ENCODE results near the gene PXYLP1.
A peak's percentile ranks its signal among the peaks of the same experiment; 100 is the strongest.

The PXYLP1 gene

GRCh38 chr3:141330718-141331376, 99.2 kb downstream of the PXYLP1 start:
- no peaks in the 10 kb centered on the region for H3K27me3 ChIP-seq (ENCODE audit: insufficient read depth, poor library complexity, severe bottlenecking)
- H3K27ac ChIP-seq (replicated peaks): no peak overlapping the region
- DNase-seq (ENCODE audit: low read depth in 1 of 2, low spot score in 1 of 2): no peak
- H3K4me3 ChIP-seq (replicated peaks; ENCODE audit: insufficient read depth, low read length): no peak overlapping the region
- peak; percentile 37; the same call in 1 of the 2 replicates for TF ChIP-seq SPI1 (IDR thresholded peaks at IDR 0.05; ENCODE audit: borderline replicate concordance, low read depth)
- no peak for TF ChIP-seq POLR2AphosphoS5 (IDR thresholded peaks at IDR 0.05; ENCODE audit: low read depth)
- TF ChIP-seq, protein P1, sequence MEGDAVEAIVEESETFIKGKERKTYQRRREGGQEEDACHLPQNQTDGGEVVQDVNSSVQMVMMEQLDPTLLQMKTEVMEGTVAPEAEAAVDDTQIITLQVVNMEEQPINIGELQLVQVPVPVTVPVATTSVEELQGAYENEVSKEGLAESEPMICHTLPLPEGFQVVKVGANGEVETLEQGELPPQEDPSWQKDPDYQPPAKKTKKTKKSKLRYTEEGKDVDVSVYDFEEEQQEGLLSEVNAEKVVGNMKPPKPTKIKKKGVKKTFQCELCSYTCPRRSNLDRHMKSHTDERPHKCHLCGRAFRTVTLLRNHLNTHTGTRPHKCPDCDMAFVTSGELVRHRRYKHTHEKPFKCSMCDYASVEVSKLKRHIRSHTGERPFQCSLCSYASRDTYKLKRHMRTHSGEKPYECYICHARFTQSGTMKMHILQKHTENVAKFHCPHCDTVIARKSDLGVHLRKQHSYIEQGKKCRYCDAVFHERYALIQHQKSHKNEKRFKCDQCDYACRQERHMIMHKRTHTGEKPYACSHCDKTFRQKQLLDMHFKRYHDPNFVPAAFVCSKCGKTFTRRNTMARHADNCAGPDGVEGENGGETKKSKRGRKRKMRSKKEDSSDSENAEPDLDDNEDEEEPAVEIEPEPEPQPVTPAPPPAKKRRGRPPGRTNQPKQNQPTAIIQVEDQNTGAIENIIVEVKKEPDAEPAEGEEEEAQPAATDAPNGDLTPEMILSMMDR (IDR thresholded peaks at IDR 0.05; ENCODE audit: insufficient read depth, low read length): no peak
- TF ChIP-seq, protein P2, sequence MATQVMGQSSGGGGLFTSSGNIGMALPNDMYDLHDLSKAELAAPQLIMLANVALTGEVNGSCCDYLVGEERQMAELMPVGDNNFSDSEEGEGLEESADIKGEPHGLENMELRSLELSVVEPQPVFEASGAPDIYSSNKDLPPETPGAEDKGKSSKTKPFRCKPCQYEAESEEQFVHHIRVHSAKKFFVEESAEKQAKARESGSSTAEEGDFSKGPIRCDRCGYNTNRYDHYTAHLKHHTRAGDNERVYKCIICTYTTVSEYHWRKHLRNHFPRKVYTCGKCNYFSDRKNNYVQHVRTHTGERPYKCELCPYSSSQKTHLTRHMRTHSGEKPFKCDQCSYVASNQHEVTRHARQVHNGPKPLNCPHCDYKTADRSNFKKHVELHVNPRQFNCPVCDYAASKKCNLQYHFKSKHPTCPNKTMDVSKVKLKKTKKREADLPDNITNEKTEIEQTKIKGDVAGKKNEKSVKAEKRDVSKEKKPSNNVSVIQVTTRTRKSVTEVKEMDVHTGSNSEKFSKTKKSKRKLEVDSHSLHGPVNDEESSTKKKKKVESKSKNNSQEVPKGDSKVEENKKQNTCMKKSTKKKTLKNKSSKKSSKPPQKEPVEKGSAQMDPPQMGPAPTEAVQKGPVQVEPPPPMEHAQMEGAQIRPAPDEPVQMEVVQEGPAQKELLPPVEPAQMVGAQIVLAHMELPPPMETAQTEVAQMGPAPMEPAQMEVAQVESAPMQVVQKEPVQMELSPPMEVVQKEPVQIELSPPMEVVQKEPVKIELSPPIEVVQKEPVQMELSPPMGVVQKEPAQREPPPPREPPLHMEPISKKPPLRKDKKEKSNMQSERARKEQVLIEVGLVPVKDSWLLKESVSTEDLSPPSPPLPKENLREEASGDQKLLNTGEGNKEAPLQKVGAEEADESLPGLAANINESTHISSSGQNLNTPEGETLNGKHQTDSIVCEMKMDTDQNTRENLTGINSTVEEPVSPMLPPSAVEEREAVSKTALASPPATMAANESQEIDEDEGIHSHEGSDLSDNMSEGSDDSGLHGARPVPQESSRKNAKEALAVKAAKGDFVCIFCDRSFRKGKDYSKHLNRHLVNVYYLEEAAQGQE (IDR thresholded peaks at IDR 0.05; ENCODE audit: insufficient replicate concordance, low read depth): no peak
- peak; percentile 15; the same call in 1 of the 2 replicates for TF ChIP-seq GABPA (IDR thresholded peaks at IDR 0.05; ENCODE audit: low read depth)

DNA sequence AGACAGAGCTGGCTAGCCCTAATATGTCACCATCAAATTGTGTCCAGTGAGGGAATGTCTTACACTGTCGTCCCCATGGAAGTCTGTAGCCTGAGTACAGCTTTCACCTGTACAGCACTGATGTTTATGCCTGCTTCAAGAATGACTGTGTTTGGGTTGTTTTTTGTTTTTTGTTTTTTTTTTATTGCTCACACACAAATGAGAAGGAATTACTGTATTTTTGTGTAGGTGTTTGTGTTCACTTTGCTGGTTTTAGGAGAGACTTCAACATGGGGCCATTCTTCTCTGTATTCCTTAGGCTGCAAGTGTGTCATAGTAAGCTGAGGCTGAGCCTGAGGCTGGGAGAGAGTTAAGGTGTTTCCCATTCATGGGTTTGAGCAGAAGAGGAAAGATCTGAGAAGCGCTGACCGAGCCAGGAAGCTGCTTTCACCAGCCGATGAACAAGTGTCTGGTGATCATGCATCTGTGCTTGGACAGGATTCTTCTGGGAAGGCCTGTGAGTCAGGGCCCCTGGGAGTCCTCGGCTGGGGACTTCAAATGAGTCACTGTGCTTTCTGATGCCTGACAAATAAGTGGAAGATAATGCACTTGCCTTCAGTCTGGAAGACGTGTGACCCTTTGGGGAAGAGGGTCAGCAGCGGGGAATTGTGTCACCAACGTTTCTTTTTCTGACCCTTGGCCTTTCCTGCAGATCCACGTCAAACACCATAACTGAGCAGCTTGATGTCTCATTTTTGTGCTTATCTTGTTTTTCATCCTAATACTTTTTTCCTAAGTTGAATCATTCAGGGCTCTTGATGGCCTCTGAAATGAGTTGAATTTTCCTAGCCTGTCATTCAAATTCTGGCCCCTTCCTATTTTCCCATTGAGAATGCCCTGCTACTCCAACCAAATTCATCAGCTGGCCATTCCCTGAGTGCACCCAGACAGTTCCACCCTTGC, 100.0 kb downstream of the PXYLP1 start:
- DNase-seq (ENCODE audit: low read depth in 1 of 2, low spot score in 1 of 2): no peak
- H3K27ac ChIP-seq (replicated peaks): no peak overlapping the region
- no peaks in the 10 kb centered on the region for H3K27me3 ChIP-seq (ENCODE audit: insufficient read depth, poor library complexity, severe bottlenecking)
- TF ChIP-seq GABPA (IDR thresholded peaks at IDR 0.05; ENCODE audit: low read depth) (no peak), SPI1 (IDR thresholded peaks at IDR 0.05; ENCODE audit: borderline replicate concordance, low read depth) (no peak), POLR2AphosphoS5 (IDR thresholded peaks at IDR 0.05; ENCODE audit: low read depth) (no peak)
- TF ChIP-seq, protein P2 (IDR thresholded peaks at IDR 0.05; ENCODE audit: insufficient replicate concordance, low read depth): no peak
- TF ChIP-seq, protein P1 (IDR thresholded peaks at IDR 0.05; ENCODE audit: insufficient read depth, low read length): no peak
- no peak overlapping the region for H3K4me3 ChIP-seq (replicated peaks; ENCODE audit: insufficient read depth, low read length)

- Histone ChIP-seq H3K27ac (replicated peaks) (no peak overlapping the region), H3K4me3 (replicated peaks; ENCODE audit: insufficient read depth, low read length) (no peak overlapping the region), H3K27me3 (ENCODE audit: insufficient read depth, poor library complexity, severe bottlenecking) (no peaks in the 10 kb centered on the region)
- no peak for DNase-seq (ENCODE audit: low read depth in 1 of 2, low spot score in 1 of 2)
- TF ChIP-seq GABPA (IDR thresholded peaks at IDR 0.05; ENCODE audit: low read depth) (no peak), SPI1 (IDR thresholded peaks at IDR 0.05; ENCODE audit: borderline replicate concordance, low read depth) (no peak), POLR2AphosphoS5 (IDR thresholded peaks at IDR 0.05; ENCODE audit: low read depth) (no peak)
- TF ChIP-seq, protein P2 (IDR thresholded peaks at IDR 0.05; ENCODE audit: insufficient replicate concordance, low read depth): no peak
- TF ChIP-seq, protein P1 (IDR thresholded peaks at IDR 0.05; ENCODE audit: insufficient read depth, low read length): no peak
These were observed 100.8 kb downstream of the PXYLP1 start for GRCh38 chr3:141332416-141332815.
